GM12878 (cell line): Measurements from ENCODE around the gene CTDSP1. TPM values are rescaled to one million over a fixed set of nuclear protein-coding genes. Genes with fewer than 3 reads are reported as not detected.

Experiments used
- ATAC-seq: fragments of 200-7000 bp; cut with Tn5 transposase; 3 replicates; pipeline ENCODE4 v1.9.1; 2020; ENCODE audit warnings: mild to moderate bottlenecking, moderate library complexity
- BruUV-seq: library from RNA; stranded (reverse); fragments of 400-500 nt; replicated peaks from 2 replicates; lab custom pipeline; 2021; lab: Mats Ljungman, UMichigan
- CTCF ChIA-PET: fragments of 300-600 bp; sonication (Branson Sonifier 250); formaldehyde crosslinking; extraction: SDS; loops from one replicate; lab custom pipeline; 2021; ENCODE audit warnings: inconsistent platforms; lab: Yijun Ruan, JAX
- POLR2A ChIA-PET: fragments of 350-600 bp; formaldehyde crosslinking; extraction: SDS; loops from one replicate; lab custom pipeline; 2021; ENCODE audit warnings: inconsistent platforms; lab: Charles Lee
- RAD21 ChIA-PET: fragments of 300-600 bp; sonication (Branson Sonifier 250); formaldehyde crosslinking; loops from one replicate; lab custom pipeline; 2023; ENCODE audit warnings: antibody characterized with exemption; ENCODE audit not compliant: unreplicated experiment; lab: Charles Lee
- SMC1A ChIA-PET: fragments of 300-600 bp; sonication (Branson Sonifier 250); formaldehyde crosslinking; loops from one replicate; lab custom pipeline; 2023; ENCODE audit not compliant: unreplicated experiment, uncharacterized antibody; lab: Charles Lee
- DNase-seq: peaks from one replicate; pipeline ENCODE4 v3.0.0-alpha.2; 2011; ENCODE audit warnings: low read depth, low spot score
- FAIRE-seq: peaks from 3 replicates; lab custom pipeline; 2011; peaks lifted over from hg19 to GRCh38; lab: Jason Lieb, UNC
- H2AFZ ChIP-seq: 2 replicates; pipeline ENCODE4 v1.6.0; 2011; ENCODE audit warnings: low read depth, low read length, control low read depth; ENCODE audit not compliant: control insufficient read depth
- H3K27ac ChIP-seq: 2 replicates; pipeline ENCODE4 v1.5.1; 2011; ENCODE audit warnings: control low read depth; ENCODE audit not compliant: control insufficient read depth, insufficient read depth
- H3K27me3 ChIP-seq, 2 experiments: replicated peaks in 1 of 2; 2 replicates each; pipeline versions ENCODE4 v1.6.0 to v1.6.1; 2011; ENCODE audit warnings: low read length in 1 of 2; ENCODE audit not compliant: control insufficient read depth in 2 of 2, insufficient read depth in 2 of 2
- H3K36me3 ChIP-seq, 2 experiments: 2 replicates each; pipeline ENCODE4 v1.5.1; 2011; ENCODE audit warnings: low read length in 1 of 2; ENCODE audit not compliant: control insufficient read depth in 2 of 2, insufficient read depth in 2 of 2
- H3K4me1 ChIP-seq: 2 replicates; pipeline ENCODE4 v1.6.1; 2011; ENCODE audit warnings: mild to moderate bottlenecking, low read length, moderate library complexity, mixed read lengths; ENCODE audit not compliant: control insufficient read depth, insufficient read depth
- H3K4me2 ChIP-seq: 2 replicates; pipeline ENCODE4 v1.6.0; 2011; ENCODE audit warnings: control low read depth; ENCODE audit not compliant: control insufficient read depth, insufficient read depth
- H3K4me3 ChIP-seq: fragments of 200-600 bp; sonication (generic); 2 replicates; pipeline ENCODE4 v1.5.1; 2016
- H3K79me2 ChIP-seq: 2 replicates; pipeline ENCODE4 v1.6.0; 2011; ENCODE audit warnings: low read length; ENCODE audit not compliant: control insufficient read depth, insufficient read depth
- H3K9ac ChIP-seq: 2 replicates; pipeline ENCODE4 v1.8.0; 2011; ENCODE audit warnings: low read length, control low read depth, mixed read lengths; ENCODE audit not compliant: control insufficient read depth, insufficient read depth
- H3K9me3 ChIP-seq: replicated peaks from 3 replicates; pipeline ENCODE4 v1.5.1; 2011; ENCODE audit warnings: mild to moderate bottlenecking, low read length; ENCODE audit not compliant: control insufficient read depth, insufficient read depth
- H4K20me1 ChIP-seq: 2 replicates; pipeline ENCODE4 v1.6.0; 2011; ENCODE audit not compliant: control insufficient read depth, insufficient read depth
- WRNIP1 ChIP-seq: IDR thresholded peaks from 2 replicates; pipeline ENCODE4 v1.6.1; 2011; ENCODE audit warnings: low read depth, low read length, improper control_type of control experiment, borderline replicate concordance
- WGBS: methylation state at CpG from one replicate; pipeline ENCODE4 v1.1.6; 2016; ENCODE audit warnings: low lambda C conversion rate; ENCODE audit not compliant: insufficient replicate concordance, insufficient coverage; ENCODE audit errors: missing lambda C conversion rate; 5-methylcytosine and 5-hydroxymethylcytosine counted together
- in situ Hi-C: fragments of 300-500 bp; cut with MboI; formaldehyde crosslinking; loops from 9 replicates; pipeline ENCODE4 v1.14.3; 2018; ENCODE audit warnings: mixed read lengths
- intact Hi-C: fragments of 100-400 bp; cut with micrococcal nuclease; formaldehyde crosslinking; loops from one replicate; pipeline ENCODE4 v1.14.2; 2022; ENCODE audit not compliant: unreplicated experiment
- polyA plus RNA-seq, 11 experiments: library from polyadenylated mRNA; depleted of rRNA in 4 of 11; unstranded in 6 of 11; stranded (reverse) in 5 of 11; fragments of >200 nt; fragmentation: Nextera tagmentation in 4 of 11; fragmentation: Illumina TruSeq in 1 of 11; extraction: Ambion mirVana in 4 of 11; extraction: Trizol in 1 of 11; gene quantifications; 1 replicate in 1 of 11; 2 replicates in 10 of 11; pipeline versions ENCODE4 v1.2.1 to v1.2.3, GENCODE V29; 2011 to 2016; ENCODE audit warnings: inconsistent platforms in 2 of 11, missing spikeins in 2 of 11, low read depth in 1 of 11
- total RNA-seq, 4 experiments: library from RNA; depleted of rRNA in 3 of 4; stranded (reverse); fragments of >200 nt in 3 of 4; fragmentation: Illumina TruSeq in 1 of 4; extraction: Trizol in 1 of 4; gene quantifications; 2 replicates each; pipeline versions ENCODE4 v1.2.1 to v1.2.3, GENCODE V29; 2013 to 2021
- TF ChIP-seq, protein P1 (sequence below): IDR thresholded peaks from 2 replicates; pipeline ENCODE4 v1.6.1; 2011; ENCODE audit warnings: mild to moderate bottlenecking, low read depth, low read length, moderate library complexity; ENCODE audit not compliant: insufficient replicate concordance
- TF ChIP-seq, protein P2 (sequence below): IDR thresholded peaks from 2 replicates; pipeline ENCODE4 v1.6.1; 2011; ENCODE audit warnings: borderline replicate concordance, low read depth, mild to moderate bottlenecking, moderate library complexity, low read length; ENCODE audit not compliant: insufficient read depth, poor library complexity, severe bottlenecking

CTDSP1 gene
- total and polyA plus RNA-seq, 10 of the 15 experiments (the other 5 are each of a cell fraction or from before 2014, with no cell fraction given), result 3.0 to 75.9 (median 34.4) TPM

DNA sequence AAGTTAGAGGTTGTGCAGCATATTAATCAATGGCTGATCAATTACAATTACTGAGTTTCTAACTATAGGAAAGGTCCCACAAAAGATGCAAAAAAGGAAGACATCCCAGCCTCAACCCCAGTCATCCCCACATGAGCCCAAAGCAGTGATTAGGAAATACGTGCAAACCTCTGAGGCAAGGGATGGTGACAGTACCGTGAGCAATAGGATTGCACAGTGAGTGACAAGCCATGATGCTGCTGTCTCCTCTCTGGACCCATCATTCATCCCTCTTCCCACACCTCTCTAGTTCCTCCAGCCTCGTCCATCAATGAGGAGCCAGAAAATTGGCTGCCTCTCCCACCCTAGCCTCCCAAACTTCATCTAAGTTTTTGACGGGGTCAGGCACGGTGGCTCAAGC, 21.6 kb upstream of the CTDSP1 start:
- Histone ChIP-seq H3K4me2 (no peak overlapping the region), H3K9me3 (no peaks in the 10 kb centered on the region), H3K36me3 (no peaks in the 10 kb centered on the region), H2AFZ (no peak overlapping the region), H3K9ac (no peak overlapping the region), H4K20me1 (no peaks in the 10 kb centered on the region), H3K4me3 (no peak overlapping the region), H3K27ac (no peak overlapping the region), H3K4me1 (no peaks in the 10 kb centered on the region), H3K79me2 (no peaks in the 10 kb centered on the region), H3K27me3 (no peaks in the 10 kb centered on the region; a peak in 1 of 4 replicates)
- no peak for TF ChIP-seq WRNIP1
- TF ChIP-seq, protein P1, sequence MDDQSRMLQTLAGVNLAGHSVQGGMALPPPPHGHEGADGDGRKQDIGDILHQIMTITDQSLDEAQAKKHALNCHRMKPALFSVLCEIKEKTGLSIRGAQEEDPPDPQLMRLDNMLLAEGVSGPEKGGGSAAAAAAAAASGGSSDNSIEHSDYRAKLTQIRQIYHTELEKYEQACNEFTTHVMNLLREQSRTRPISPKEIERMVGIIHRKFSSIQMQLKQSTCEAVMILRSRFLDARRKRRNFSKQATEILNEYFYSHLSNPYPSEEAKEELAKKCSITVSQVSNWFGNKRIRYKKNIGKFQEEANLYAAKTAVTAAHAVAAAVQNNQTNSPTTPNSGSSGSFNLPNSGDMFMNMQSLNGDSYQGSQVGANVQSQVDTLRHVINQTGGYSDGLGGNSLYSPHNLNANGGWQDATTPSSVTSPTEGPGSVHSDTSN, result peak; percentile 9
- TF ChIP-seq, protein P2, sequence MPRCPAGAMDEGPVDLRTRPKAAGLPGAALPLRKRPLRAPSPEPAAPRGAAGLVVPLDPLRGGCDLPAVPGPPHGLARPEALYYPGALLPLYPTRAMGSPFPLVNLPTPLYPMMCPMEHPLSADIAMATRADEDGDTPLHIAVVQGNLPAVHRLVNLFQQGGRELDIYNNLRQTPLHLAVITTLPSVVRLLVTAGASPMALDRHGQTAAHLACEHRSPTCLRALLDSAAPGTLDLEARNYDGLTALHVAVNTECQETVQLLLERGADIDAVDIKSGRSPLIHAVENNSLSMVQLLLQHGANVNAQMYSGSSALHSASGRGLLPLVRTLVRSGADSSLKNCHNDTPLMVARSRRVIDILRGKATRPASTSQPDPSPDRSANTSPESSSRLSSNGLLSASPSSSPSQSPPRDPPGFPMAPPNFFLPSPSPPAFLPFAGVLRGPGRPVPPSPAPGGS, result peak; percentile 87
- WGBS, result 77% methylated on average over 5 of the region's 5 CpGs
- DNase-seq, result no peak
- POLR2A ChIA-PET, result no interaction called here
- RAD21 ChIA-PET, result no interaction called here
- intact Hi-C loops, result no loop called here
- FAIRE-seq, result no peak
- SMC1A ChIA-PET, result interaction anchor here (0.6 to 0.9 kb wide), 2 partner anchors 47 to 97 kb away, joined by 3 to 4 read pairs; no protein-coding TSS in a partner anchor
- in situ Hi-C loops, result loop anchor here (25.0 kb wide), 1 partner anchor 91 kb away; the partner anchor contains the start of gene TMBIM1
- BruUV-seq, result no TSS peak
- CTCF ChIA-PET, result interaction anchor here (0.6 kb wide), 1 partner anchor 14 kb away, joined by 4 read pairs; no protein-coding TSS in a partner anchor
- ATAC-seq, result no peak
